ENCODE results near the gene CEP152. TPM values are rescaled to one million over a fixed set of nuclear protein-coding genes. Genes with fewer than 3 reads are reported as not detected.

CEP152 gene
- total and polyA plus RNA-seq, 9 of the 15 experiments (the other 6 are each of a cell fraction or from before 2014, with no cell fraction given), result 9.9 to 43.0 (median 23.6) TPM

GRCh38 chr15:48719668-48720067 lies 91.2 kb downstream of the CEP152 start (continued):
- peak; percentile 34; the same call in 1 of the 2 replicates for TF ChIP-seq MGA (IDR thresholded peaks at IDR 0.05)
- TF ChIP-seq MITF (IDR thresholded peaks at IDR 0.05), result no peak
- TF ChIP-seq PURB (CRISPR knock-in tag; IDR thresholded peaks at IDR 0.05; ENCODE audit: low read depth), result no peak
- TF ChIP-seq EGR1 (conservative IDR thresholded peaks at IDR 0.05), result peak; percentile 45; the same call in 1 of the 2 replicates
- no peak for TF ChIP-seq THAP12 (CRISPR knock-in tag; IDR thresholded peaks at IDR 0.05)
- peak; percentile 87 for TF ChIP-seq FOSL1 (tag; conservative IDR thresholded peaks at IDR 0.05)
- no peak for TF ChIP-seq CCNT2 (IDR thresholded peaks at IDR 0.05; ENCODE audit: borderline replicate concordance, extremely low read depth, insufficient read length, low read depth, low read length)
